Stimulated activated CD8-positive, alpha-beta memory T cell treated with anti-CD3 and anti-CD28 coated beads, Interleukin-4, amount 100 ng/mL, for 48 hours (primary cell): ENCODE measurements around the gene CRIP3.
"Not testable (repeated sequence)": the region's sequence is repeated elsewhere in the genome, so short reads cannot be mapped to it uniquely, and the experiment has no call there.

Experiments
- DNase-seq: peaks from one replicate; pipeline ENCODE4 v3.0.0-alpha.2; 2020

CRIP3 gene

DNA sequence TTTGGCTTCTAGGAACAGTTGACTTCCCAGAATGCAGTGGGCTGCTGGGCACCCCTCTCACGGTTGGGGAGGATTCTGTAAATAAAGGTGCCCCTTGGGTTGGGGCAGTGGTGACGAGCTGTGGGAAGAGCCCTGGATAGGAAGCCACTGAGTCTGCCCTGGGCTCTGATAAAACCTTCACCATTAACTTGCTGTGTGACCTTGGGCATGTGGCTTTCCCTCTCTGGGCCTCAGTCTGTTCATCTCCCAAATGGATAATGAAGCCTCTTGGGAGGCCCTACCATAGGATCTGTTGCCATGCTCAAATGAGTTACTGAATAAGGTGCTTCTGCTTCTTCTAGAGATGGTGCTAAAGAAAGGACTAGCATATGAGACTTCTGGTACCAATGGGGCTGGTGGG, 3.7 kb downstream of the CRIP3 start:
- DNase-seq, result no peak

DNA sequence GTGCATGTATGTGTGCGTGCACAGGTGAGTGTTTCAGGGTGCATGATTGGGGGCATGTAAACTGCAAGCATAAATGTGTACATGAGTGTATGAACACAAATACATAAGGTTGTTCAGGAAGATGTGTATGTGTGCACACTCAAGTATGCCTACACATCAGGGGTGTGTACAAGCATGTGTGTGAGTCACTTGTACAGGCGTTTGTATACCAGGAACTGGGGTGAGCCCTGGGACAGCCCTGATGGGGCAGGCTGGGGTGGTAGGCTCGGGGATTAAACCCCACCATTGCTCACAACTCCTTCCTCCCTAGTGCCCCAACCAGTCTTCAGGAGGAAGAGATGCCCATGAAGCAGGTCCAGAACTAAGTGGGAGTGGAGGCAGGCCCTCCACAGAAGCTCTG, 4.3 kb downstream of the CRIP3 start:
- no peak for DNase-seq

DNA sequence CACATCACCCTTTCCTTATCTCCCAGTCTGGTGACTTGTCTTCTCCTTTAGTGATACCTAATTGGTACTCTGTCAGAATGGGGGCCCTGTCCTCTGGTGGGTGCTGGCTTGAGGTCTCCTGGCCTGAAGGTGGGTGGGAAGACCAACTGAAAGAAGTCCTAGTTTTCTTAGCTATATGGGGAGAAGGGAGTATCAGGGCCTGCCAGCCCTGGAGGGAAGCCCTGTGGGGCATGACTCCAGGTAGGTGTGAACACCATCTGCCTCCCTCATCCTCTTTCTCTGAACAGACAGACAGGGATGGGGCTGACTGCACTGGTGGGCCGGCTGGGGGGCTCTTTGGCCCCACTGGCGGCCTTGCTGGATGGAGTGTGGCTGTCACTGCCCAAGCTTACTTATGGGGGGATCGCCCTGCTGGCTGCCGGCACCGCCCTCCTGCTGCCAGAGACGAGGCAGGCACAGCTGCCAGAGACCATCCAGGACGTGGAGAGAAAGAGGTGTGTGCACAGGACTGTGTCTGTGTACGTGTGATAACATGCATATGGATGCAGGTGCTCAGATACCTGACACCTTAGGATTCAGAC, 4.8 kb downstream of the CRIP3 start:
- DNase-seq, result no peak

DNA sequence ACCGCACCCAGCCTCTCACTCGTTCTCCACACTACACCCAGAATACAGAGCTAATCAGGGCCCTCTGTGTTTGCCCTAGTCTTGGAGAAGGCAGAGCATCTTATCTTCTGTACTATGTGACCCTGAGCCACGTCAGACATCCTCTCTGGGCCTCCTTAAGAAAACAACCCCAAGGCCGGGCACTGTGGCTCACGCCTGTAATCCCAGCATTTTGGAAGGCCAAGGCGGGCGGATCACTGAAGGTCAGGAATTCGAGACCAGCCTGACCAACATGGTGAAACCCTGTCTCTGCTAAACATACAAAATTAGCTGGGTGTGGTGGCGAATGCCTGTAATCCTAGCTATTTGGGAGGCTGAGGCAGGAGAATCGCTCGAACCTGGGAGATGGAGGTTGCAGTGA, 5.6 kb downstream of the CRIP3 start:
- DNase-seq, result not testable (repeated sequence)

DNA sequence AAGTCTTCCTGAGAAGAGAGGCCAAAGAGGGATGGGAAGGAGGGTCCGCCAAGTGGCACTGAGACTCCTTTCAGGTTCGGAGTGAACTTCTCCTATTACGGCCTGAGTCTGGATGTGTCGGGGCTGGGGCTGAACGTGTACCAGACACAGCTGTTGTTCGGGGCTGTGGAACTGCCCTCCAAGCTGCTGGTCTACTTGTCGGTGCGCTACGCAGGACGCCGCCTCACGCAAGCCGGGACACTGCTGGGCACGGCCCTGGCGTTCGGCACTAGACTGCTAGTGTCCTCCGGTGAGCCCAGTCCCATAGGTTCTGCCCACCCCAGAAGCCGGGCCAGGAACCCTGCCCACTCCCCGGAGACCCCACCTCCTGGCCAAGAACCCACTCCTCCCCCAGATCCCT, 6.5 kb downstream of the CRIP3 start:
- no peak for DNase-seq

DNA sequence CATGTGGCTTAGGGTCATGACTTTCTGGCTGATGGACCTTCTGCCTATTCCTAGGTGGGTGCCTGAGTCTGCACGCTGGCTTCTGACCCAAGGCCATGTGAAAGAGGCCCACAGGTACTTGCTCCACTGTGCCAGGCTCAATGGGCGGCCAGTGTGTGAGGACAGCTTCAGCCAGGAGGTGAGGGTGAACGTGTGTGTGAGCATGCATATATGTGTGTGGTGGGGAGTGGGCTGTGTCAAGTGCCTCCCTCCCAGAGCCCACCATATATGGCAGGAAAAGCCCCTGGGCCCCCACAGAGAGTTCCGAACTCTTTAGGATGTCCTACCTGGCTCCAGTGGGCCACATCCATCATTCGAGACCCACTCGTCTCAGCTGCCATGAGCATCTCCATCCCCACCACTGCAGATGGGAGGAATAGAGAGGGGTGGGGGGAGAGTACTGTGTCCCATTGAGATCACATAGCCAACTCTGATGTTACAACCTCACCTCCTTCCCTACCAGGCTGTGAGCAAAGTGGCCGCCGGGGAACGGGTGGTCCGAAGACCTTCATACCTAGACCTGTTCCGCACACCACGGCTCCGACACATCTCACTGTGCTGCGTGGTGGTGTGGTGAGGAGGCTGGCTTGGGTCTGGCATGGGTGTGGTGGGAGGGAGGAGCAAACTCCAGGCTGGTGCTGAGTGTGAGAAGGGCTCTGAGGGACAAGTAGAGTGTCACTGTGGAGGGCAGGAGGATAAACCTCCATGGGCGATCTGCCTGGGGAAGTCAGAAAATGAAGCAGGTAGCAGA, 7.3 kb downstream of the CRIP3 start:
- DNase-seq, result no peak

DNA sequence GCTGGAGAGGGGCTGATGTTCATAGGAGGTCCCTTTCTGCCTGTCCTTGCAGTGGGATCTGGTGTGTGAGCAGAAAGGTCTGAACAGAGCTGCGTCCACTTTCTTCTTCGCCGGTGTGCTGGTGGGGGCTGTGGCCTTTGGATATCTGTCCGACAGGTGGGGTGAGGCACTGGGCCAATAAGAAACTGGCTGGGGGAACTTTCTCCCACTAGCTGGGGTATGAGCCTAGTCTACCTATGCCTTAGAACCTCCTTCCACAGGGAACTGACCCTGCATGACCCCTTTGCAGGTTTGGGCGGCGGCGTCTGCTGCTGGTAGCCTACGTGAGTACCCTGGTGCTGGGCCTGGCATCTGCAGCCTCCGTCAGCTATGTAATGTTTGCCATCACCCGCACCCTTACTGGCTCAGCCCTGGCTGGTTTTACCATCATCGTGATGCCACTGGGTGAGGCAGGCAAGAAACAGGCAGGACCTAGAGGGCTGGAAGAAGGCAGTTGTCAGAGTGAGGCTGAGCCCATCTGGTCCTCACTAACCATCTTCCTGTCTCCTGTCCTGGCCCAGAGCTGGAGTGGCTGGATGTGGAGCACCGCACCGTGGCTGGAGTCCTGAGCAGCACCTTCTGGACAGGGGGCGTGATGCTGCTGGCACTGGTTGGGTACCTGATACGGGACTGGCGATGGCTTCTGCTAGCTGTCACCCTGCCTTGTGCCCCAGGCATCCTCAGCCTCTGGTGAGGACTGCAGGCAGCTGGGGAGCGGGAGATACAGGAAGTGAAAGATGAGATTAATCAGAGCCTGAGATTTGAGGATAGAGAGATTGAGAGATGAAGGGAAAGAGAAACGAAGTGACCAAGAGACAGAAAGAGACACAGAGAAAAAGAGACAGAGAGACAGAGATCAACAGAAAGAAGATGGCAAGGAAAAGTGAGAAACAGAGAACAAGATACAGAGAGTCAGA, 9.0 kb downstream of the CRIP3 start:
- no peak for DNase-seq

DNA sequence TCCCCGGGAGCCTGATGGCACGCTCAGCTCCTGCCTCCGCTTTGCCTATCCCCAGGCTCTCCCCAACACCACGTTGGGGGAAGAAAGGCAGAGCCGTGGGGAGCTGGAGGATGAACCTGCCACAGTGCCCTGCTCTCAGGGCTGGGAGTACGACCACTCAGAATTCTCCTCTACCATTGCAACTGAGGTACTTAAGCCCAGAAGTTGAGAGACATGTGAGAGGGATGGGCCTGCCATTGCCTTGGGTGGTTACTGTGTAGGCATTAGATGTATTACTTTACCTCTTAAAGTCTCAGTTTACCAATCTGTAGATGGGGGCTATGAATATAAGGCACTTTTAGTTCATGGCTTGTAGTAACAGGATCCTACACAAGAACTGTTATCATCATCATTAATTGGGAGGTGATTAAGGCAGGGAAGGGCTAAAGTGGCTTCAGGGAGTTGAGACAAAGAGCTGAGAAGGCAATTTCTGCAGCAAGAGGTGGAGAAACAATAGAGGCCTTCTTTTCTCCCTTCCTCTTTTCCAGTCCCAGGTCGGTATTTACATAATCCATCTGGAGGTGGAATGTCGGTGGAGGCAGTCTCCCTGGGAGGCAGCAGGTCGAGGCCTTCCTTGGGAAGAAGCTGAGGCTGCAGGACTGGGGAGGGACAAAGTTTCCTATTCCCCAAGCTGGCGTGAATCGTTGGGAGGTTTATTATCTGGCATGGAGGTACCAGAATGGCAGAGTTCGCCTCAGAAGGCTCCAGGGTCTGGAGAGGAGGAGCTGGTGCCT, 9.9 kb downstream of the CRIP3 start:
- no peak for DNase-seq

DNA sequence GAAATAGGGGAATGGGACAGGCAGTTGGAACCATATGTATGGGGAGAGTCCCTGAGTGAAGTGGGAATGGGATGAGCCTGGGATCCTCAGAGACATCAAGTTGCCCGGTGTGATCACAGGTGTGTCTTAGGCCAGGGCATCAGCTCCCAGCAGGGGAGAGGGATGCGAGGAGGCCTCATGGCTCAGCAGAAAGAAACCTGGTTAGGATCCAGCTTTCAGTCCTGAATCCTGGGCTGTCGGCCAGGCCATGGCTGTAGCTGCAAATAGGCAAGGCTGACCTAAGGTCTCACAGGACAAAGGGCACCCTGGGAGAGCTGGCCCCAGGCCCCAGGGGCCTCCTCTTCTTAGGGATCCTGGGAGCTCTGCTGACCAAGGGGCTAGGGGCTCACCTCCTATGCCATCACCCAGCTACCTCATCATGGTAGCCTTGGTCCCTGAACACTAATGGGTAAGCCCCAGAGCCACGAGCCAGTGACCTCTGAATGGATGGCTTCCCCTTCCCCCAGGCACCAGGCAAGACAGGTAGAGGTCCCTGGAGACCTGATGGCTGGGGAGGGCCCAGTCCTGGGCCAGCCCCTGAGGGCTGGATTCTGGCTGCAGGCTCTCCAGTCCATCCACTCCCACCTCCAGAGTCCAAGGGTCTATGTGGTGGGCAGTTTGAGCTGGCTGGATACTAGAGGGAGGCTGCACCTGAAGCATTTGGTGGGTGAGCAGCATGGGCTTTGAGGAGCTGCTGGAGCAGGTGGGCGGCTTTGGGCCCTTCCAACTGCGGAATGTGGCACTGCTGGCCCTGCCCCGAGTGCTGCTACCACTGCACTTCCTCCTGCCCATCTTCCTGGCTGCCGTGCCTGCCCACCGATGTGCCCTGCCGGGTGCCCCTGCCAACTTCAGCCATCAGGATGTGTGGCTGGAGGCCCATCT, 10.7 kb downstream of the CRIP3 start, which contains the start of gene SLC22A7:
TSS of gene SLC22A7 (plus strand) at position 617 of the 921 bp plus-strand sequence. CDS start at position 716, 99 bp downstream.
- no peak for DNase-seq

DNA sequence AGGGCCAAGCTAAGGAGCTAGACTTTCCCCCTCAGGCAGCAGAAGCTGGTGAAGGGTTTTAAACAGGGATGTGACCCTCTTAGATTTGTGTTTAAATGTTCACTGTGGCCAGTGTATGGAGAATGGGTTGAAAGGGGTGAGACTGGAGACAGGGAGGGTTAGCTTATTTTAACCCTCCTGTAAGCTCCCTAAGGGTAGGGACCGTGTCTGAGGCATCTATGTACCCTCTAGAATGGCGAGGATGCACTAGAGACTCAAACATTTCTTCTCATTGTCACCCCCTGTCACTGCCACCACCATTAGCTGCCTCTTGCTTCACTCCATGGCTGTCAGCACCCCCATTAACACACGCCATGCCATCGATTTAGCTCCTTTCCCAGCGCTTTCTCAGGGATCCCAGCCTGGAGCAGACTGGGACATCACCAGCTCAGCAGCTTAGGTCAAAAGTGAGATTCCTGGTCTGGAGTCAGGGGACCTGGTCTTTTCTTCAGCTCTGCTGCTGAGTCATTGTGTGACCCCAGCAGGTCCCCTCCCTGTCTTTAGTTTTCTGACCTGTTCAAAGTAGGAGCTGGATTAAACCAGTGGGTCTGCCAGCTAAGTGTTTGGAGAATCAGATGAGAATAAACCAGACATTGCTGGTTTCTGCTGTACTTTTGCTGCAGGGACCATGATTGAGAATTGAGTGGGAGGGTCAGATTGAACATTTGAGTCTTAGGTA, 11.7 kb downstream of the CRIP3 start:
- DNase-seq, result no peak

DNA sequence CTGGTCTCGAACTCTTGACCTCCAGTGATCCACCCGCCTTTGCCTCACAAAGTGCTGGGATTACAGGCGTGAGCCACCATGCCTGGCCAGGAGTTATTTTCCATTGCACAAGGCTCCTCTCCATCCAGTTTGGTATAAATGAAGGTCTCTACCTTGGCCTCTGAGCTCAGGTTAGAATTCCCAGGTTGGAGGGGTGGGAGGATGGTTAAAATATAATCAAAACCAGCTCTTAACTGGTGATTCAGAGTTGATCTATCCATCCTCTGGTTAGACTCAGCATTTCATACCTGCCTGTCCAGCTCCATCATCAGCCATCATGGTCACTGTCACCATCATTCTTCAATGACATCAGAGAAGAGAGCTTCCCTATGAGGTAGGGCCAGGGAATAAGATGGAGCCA, 13.2 kb downstream of the CRIP3 start:
- DNase-seq, result no peak

DNA sequence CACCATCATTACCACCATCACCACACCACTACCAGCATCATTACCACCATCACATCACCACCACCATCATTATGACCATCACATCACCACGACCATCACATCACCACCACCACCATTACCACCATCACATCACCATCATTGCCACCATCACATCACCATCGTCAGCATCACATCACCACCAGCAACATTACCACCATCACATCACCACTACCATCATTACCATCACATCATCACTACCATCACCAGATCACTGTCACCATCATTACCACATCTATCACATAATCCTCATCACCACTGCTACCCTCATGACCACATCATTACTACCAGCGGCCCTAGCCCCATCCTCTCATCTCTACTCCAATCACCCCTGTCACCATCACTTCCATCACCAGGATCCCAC, 14.1 kb downstream of the CRIP3 start:
- DNase-seq, result no peak

DNA sequence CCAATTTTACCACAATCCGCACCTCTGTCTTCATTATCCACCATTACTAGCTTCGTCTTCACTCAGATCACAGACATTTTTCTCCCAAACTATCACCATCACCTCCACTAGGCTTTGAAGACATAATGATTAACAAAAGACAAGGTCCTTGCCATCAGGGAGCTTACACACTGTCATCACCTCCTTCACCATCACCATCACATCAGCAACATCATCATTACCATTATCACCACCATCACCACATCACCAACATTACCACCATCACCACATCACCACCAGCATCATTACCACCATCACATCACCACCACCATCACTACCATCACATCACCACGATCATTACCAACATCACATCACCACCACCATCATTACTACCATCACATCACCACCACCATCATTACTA, 14.9 kb downstream of the CRIP3 start:
- no peak for DNase-seq

DNA sequence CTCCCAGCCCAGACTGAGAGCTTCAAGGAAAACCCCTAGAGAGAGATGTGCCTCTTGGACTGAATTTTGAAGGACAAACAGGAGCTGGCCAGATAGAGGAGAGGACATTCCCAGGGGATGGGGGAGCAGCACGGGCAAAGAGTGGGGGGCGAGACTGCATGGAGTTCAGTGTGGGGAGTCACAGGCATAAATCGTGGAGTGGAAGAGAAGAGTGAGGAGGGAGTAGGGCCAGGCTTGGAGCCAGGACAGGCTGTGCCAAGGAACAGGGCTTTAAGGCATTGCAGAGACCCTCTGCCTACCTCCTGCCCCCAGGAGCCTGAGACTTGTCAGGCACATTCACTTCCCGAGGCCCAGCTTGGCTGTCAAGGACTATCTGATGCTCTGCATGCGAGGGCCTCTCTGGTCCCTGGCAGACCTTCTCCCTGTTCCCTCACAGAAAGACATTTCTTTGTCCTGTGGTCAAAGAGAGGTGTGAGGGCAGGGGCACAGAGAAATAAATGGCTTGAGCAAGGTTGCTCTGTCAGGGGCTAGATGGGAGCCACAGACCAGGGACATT, 15.8 kb downstream of the CRIP3 start:
- DNase-seq, result no peak

DNA sequence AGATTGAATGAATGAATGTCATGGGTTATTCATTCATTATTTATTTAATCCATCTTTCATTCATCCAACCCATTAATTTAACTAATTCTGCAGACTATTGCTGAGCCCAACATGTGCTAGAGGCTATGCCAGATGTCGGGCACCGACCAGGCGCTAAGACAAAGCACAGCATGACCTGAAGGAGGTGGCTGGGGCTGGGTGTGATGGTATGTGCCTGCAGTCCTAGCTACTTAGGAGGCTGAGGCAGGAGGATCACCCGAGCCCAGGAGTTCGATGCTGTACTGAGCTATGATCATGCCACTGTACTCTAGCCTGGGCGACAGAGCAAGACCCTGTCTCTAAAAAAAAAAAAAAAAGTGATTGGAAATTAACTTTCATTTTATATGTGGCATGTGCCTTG, 16.3 kb downstream of the CRIP3 start:
- DNase-seq, result no peak

DNA sequence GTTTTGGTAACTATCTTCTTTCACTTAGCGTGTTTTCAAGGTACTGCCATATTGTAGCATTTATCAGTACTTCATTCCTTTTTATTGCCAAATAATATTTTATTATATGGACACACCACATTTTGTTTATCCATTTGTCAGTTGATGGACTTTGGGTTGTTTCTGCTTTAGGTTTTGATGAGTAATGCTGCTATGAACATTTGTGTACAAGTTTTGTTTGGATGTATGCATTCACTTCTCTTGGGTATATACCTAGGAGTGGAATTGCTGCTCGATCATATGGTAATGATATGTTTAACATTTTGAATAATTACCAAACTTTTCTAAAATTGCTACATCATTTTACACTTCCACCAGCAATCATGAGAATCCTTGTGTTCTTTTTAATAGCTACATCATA, 16.9 kb downstream of the CRIP3 start:
- no peak for DNase-seq

DNA sequence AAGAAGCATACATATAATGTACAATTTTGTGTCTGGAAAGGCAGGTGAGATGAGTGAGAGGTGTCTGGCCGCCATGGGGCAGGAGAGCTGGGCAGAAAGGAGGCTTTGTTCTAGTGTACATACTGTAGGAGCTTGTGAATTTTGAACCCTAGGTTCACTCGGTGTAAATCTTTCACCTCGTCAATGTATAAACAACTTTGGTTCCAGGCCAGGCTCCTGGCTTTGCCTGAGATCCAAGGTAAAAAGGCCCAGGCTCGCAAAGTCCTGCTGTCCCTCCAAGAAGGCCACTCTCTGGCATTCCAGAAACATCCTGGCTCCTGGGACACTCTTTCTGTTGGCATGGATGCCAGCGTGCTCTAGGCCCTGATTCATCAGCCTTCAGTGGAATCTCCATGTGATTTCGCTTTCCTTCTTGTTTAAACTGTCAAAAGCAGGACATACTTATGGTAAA, 17.7 kb downstream of the CRIP3 start:
- DNase-seq, result no peak

DNA sequence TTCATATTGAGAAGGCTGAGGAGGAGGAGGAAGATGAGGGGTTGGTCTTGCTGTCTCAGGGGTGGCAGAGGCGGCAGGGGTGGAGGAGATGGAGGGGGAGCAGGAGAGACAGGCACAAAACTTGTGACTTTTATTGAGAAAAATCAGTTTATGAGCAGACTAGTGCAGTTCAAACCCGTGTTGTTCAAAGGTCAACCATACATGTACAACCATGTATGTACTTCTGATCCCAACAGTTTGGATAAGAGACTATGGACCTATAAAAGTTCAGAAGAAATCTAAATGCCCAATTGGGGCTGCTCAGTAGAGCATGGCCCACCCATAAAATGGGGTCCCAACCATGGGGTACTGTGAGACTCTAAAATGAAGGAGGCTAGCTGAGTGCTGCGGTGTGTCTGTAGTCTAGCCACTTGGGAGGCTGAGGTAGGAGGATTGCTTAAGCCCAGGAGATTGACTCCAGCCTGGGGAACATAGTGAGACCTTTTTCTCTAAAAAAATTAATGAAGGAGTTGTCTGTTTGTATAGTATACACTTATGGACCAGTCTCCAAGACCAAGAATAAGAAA, 18.2 kb downstream of the CRIP3 start:
- DNase-seq, result no peak

DNA sequence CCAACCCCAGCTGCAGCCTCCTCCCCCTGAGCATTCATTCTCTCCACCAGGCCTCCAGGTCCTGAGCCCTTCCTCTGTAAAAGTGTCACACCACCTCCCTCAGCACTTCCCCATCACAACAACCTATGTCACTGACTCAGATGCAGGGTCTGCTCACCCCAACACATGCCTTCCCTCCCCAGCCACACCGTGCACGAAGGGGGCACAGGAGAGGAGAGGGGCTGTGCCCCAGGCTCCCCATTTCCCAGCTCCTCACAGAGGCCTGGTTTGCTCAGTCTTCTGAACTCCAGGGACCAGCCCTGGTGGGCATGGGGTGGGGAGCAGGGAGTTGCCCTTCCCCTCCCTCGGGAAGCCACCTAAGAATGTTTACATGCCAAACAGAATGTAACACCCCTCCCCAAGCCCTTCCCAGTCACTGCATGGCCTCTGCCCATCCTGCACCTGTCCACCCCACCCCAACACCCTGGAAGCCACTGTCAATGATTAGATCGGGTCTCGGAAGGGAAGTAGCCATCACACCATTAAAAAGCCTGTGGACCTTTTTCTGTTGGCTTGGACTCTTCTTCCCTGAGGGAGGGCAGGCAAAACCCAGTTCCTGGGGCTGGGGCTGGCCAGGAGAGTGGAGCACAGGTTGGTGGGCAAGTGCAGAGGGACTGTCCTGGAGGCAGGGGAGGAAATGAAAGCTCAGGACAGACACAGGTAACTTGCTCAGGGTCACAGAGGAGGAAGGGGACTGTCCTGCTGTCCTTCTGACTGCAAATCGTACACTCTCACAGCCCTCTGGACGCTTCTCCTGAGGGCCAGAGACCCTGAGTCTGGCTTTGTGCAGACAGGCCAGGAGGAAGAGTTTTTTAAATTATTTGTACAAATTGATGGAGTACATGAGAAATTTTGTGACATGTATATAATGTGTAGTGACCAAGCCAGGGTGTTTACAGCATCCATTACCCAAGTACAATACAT, 20.6 kb downstream of the CRIP3 start:
- no peak for DNase-seq
